GM19463 (cell line): ENCODE results near the gene PEMT.

Experiments
- ATAC-seq: cut with Tn5 transposase; IDR thresholded peaks from one replicate; pipeline ENCODE4 v1.9.1; 2021; ENCODE audit warnings: mild to moderate bottlenecking, moderate library complexity; ENCODE audit not compliant: unreplicated experiment

PEMT gene

DNA sequence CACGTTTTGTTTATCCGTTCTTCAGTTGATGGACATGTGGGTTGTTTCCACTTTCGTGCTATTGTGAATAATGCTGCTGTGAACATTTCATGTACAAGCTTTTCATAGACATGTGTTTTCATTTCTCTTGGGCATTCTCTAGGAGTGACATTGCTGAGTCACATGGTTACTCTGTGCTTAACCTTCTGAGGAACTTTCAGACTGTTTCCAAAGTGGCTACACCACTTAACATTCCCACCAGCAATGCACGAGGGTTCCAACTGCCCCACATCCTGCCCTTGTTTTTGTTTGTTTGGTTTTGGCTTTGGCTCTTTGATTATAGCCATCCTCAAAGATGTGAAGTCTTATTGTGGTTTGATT, 14.2 kb upstream of the PEMT start:
- no peak for ATAC-seq

- ATAC-seq: no peak
These were observed 13.7 kb upstream of the PEMT start for GRCh38 chr17:17605083-17605728.

DNA sequence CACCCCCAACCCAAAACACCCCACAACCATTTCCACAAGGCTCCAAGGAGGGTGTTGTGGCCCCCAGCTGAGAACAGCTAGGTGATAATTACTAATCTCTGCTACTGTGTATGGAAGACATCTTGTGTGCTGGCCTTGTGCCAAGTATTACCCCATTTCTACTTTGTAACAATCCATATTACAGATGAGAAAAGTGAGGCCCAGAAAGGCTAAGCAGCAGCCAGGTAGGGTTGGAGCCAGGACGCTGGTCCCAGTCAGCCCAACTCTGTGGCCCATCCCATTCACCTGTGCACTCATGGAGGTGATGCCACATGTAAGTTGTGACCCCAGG, 12.4 kb upstream of the PEMT start:
- no peak for ATAC-seq

DNA sequence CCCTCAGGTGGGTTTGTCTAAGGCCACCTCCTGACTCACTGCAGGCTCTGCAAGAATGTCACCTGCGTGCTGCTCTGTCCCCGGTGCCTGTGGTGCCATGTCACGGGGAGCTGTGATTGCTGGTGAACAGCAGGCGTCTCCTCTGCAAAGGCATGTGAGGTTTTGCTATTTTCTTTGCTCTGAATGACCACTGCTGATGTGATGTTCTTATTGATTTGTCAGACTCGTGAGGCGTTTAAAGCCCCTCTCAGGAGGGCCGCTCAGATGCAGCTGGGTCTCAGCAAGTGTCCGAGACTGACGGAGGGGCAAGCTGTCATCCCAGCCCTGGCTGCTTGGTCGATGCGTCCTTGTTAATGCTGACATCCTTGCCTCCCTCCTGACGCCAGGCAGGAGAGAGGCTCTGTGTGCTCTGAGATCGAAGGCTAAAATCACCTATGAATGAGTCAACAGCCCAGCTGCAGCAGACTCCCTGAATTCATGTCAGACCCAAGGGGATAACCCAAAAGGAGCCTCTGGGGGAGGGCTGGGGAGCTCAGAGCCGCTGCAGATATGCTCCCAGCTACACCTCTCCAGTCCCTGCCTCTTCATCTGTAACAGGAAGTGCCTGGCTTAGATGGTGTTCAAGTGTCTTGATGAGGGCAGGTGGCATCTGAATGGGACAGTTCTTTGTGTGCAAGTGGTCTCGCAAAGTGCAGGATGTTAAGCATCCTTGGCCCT, 11.8 kb upstream of the PEMT start:
- no peak for ATAC-seq

GRCh38 chr17:17599965-17600364, 8.5 kb upstream of the PEMT start:
- ATAC-seq: no peak

DNA sequence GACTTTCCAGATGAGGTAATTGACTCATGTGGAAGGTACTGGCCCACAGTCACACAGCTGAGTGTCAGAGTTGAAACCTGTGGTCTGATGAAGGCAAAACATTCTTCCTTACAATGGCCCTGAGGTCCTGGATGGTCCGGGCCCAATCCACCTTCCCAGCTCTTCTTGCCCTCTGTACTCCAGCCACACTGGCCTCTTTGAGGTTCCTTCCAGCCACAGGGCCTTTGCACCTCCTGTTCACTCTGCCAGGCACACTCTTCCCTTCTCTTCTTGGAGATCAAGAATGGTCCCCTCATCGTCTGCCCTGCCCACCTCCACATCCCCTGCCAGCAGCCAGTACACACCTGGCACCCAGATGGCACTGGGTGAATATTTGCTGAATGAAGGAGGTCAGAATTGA, 6.5 kb upstream of the PEMT start:
- ATAC-seq: no peak

DNA sequence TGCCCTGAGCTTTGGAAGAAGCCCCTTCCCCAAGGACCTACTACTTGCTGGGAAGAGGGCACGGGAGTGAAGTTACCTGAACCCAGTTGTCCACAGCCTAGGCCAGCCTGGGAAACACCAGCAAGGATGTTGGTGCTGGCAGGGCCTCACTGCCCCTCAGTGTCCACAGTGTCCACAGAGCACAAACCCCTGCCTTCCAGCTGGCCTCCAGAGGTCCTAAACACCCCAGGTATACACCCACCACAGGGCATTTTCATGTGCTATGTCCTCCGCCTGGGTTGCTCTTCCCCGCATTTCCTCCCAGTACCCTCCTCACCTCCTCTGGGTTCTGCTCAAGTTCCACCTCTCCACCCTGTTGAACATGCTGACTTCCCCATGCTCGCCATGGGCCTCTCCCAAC, 4.2 kb upstream of the PEMT start:
- ATAC-seq: no peak

- no peak for ATAC-seq
These were observed 1.7 kb upstream of the PEMT start for GRCh38 chr17:17593222-17593620.

- ATAC-seq: no peak
These were observed 589 bp downstream of the PEMT start for GRCh38 chr17:17590883-17591354.

DNA sequence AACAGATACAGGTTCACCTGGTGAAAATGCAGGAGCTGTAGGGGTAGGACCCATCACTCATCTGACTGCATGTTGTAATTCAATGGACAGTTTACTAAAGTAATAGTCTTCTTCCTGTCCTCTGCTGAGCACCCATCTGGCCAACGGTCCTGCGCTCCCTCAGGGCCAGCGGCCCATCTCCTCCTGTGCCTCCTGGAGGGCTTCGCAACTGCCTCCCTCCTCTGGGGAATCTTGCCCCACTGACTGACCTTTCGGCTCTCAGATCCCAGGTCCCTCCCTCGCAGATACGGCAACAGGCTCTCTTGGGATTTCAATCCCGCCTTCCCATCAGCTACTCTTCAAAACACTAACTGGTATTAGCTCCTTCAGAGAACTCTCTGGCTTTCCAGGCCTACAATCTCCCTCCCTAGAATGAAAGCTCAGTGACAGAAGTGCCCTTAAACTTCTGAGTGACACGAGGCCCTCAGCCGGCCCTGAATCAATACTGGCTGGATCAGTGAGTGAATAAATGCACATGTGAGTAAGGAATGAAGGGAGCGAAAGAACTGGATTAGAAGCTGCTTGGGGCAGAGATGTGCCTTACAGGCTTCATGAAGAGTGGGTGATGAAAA, 1.3 kb downstream of the PEMT start:
- no peak for ATAC-seq

- ATAC-seq: no peak
These were observed 3.7 kb downstream of the PEMT start for GRCh38 chr17:17587614-17588337.

DNA sequence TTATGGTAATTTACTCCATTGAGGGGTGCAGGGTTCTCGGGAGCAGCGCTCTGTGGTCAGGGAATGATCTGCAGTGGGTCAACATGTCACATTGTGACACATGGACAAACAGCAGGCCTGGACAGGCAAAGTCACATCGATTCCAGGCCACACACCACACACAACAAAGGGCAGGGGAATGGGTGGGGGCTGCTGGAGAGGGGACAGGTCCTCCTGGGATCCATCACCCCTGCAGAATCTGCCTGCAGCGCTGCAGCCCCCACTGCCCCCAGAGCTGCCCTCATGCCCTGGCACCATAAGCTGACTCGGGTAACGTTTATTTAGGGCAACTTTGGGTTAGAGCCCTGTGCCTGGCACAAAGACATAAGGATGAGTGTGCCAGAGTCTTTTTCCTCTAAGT, 9.1 kb downstream of the PEMT start:
- no peak for ATAC-seq

DNA sequence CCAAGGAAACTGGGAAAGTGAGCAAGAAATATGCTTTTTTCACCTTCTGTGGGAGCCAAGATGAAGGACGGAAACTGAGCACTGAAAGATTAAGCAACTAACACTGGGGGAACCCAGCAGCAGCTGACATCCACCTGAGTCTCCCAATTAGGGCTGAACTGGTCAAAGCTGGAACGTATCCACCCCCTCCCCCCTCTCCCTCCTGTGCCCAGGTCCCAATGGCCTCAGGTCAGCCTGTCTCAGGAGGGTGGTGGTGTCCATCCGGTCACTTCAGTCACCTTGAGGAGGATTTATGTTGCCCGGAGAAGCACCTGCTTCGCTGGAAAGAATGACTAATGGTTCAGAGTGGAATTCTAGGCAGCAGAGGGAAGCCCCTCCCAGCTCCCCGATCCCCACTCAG, 10.0 kb downstream of the PEMT start:
- ATAC-seq: no peak

GRCh38 chr17:17580662-17581470, 10.6 kb downstream of the PEMT start:
- no peak for ATAC-seq

GRCh38 chr17:17579691-17580090, 11.8 kb downstream of the PEMT start:
- ATAC-seq: no peak

GRCh38 chr17:17577373-17577772, 14.1 kb downstream of the PEMT start:
- ATAC-seq: no peak

GRCh38 chr17:17576772-17577234, 14.7 kb downstream of the PEMT start:
- no peak for ATAC-seq

GRCh38 chr17:17575360-17576251, 15.9 kb downstream of the PEMT start:
- no peak for ATAC-seq

DNA sequence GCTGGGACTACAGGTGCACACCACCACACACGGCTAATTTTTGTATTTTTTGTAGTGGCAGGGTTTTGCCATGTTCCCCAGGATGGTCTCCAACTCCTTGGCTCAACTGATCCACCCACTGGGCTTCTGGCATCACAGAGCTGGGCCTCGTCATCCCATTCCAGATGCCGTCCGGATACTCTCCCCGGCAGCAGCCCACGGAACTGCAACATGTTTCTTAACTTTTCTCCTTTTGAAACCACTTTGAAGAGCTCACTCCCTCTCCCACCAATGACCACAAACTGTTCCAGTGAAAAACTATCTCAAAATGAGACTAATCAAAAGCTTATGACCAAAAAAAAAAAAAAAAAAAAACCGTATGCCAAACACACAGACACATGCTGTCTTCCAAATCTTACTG, 17.6 kb downstream of the PEMT start:
- ATAC-seq: no peak
